ENCODE results near the gene TGFBR3. TPM values are rescaled to one million over a fixed set of nuclear protein-coding genes. Genes with fewer than 3 reads are reported as not detected.

TGFBR3 gene
- total RNA-seq, 1 experiment from 2014 or later = 14.5 TPM

- no TSS peak for BruUV-seq (replicated peaks)
- peaks cover 36% of the 10 kb centered on the region for H3K4me1 ChIP-seq (ENCODE audit: control insufficient read depth, insufficient read depth, low read length)
- intact Hi-C loops (cut with micrococcal nuclease; ENCODE audit: unreplicated experiment) = loop anchor here (10.0 kb wide), 1 partner anchor 195 kb away; no protein-coding TSS in a partner anchor
- H3K9me3 ChIP-seq (ENCODE audit: control insufficient read depth, insufficient read depth, low read depth, low read length) = no peaks in the 10 kb centered on the region
- no peaks in the 10 kb centered on the region for H3K27me3 ChIP-seq (ENCODE audit: control insufficient read depth, insufficient read depth, low read length)
- no peak for ATAC-seq
- DNase-seq (ENCODE audit: low read depth, low spot score) = no peak
- peak overlapping the region; percentile 82; the same call in 1 of the 2 replicates for H3K27ac ChIP-seq (ENCODE audit: low read length)
- POLR2A ChIA-PET = no interaction called here
- H3K4me3 ChIP-seq (ENCODE audit: low read depth in 2 of 2, low read length in 2 of 2) = no peak overlapping the region
- TF ChIP-seq CTCF (IDR thresholded peaks at IDR 0.05) = no peak
- TF ChIP-seq TCF7L2 (IDR thresholded peaks at IDR 0.05; ENCODE audit: low read depth, low read length) = no peak
- no peak for TF ChIP-seq POLR2AphosphoS5 (IDR thresholded peaks at IDR 0.05; ENCODE audit: low read depth, low read length)
- no peak for TF ChIP-seq REST (IDR thresholded peaks at IDR 0.05; ENCODE audit: insufficient read depth in 1 of 2, low read depth in 2 of 2, low read length in 1 of 2)
- no peak for TF ChIP-seq SIN3A (IDR thresholded peaks at IDR 0.05; ENCODE audit: borderline replicate concordance, insufficient read depth, low read depth, low read length)
- H3K36me3 ChIP-seq (ENCODE audit: control insufficient read depth, insufficient read depth, low read length) = no peaks in the 10 kb centered on the region
- CTCF ChIA-PET = interaction anchor here (0.7 kb wide), 1 partner anchor 22 kb away, joined by 3 read pairs; no protein-coding TSS in a partner anchor
- in situ Hi-C loops (cut with HindIII; ENCODE audit: low pct_unique_long_range_greater_than_20kb, low sequenced_read_pairs) = no loop called here
These were observed 156.2 kb downstream of the TGFBR3 start for GRCh38 chr1:91729621-91730358.

GRCh38 chr1:91727763-91728162 is 158.2 kb downstream of the TGFBR3 start:
- Histone ChIP-seq H3K9me3 (ENCODE audit: control insufficient read depth, insufficient read depth, low read depth, low read length) (no peaks in the 10 kb centered on the region), H3K27ac (ENCODE audit: low read length) (0 out of 2 replicates have a peak overlapping the region, but pooled peaks have one; percentile 3), H3K4me1 (ENCODE audit: control insufficient read depth, insufficient read depth, low read length) (peaks cover 22% of the 10 kb centered on the region), H3K36me3 (ENCODE audit: control insufficient read depth, insufficient read depth, low read length) (no peaks in the 10 kb centered on the region), H3K4me3 (ENCODE audit: low read depth in 2 of 2, low read length in 2 of 2) (no peak overlapping the region), H3K27me3 (ENCODE audit: control insufficient read depth, insufficient read depth, low read length) (no peaks in the 10 kb centered on the region)
- DNase-seq (ENCODE audit: low read depth, low spot score) (no peak), ATAC-seq (no peak)
- in situ Hi-C loops (cut with HindIII; ENCODE audit: low pct_unique_long_range_greater_than_20kb, low sequenced_read_pairs) (no loop called here), intact Hi-C loops (cut with micrococcal nuclease; ENCODE audit: unreplicated experiment) (no loop called here)
- ChIA-PET POLR2A (no interaction called here), CTCF (no interaction called here)
- BruUV-seq (replicated peaks) = no TSS peak
- TF ChIP-seq CTCF (IDR thresholded peaks at IDR 0.05) = no peak
- TF ChIP-seq REST (IDR thresholded peaks at IDR 0.05; ENCODE audit: insufficient read depth in 1 of 2, low read depth in 2 of 2, low read length in 1 of 2) = no peak

Data from Panc1 (cell line).